Trophoblast cell (in vitro differentiated cells and primary cell): ENCODE data around the gene CR1L.
"Not testable (repeated sequence)": the region's sequence is repeated elsewhere in the genome, so short reads cannot be mapped to it uniquely, and the experiment has no call there.

Source experiments
- DNase-seq, 2 donors: peaks; one replicate each; pipeline ENCODE4 v3.0.0-alpha.2; 2016
- H2AFZ ChIP-seq: 2 replicates; pipeline ENCODE4 v1.6.1; 2013; ENCODE audit warnings: low read length, moderate library complexity, mild to moderate bottlenecking; ENCODE audit not compliant: insufficient read depth, poor library complexity
- H2AK5ac ChIP-seq: 2 replicates; pipeline ENCODE4 v1.6.1; 2013; ENCODE audit warnings: mild to moderate bottlenecking, low read length
- H2BK120ac ChIP-seq: 2 replicates; pipeline ENCODE4 v1.6.1; 2013; ENCODE audit warnings: low read length, mild to moderate bottlenecking, moderate library complexity; ENCODE audit not compliant: insufficient read depth, poor library complexity
- H2BK12ac ChIP-seq: 2 replicates; pipeline ENCODE4 v1.6.1; 2013; ENCODE audit warnings: mild to moderate bottlenecking, low read length, moderate library complexity
- H2BK5ac ChIP-seq: 2 replicates; pipeline ENCODE4 v1.6.1; 2013; ENCODE audit warnings: low read length, low read depth, moderate library complexity, mild to moderate bottlenecking; ENCODE audit not compliant: poor library complexity
- H3K14ac ChIP-seq: 2 replicates; pipeline ENCODE4 v1.6.1; 2013; ENCODE audit warnings: mild to moderate bottlenecking, low read length
- H3K18ac ChIP-seq: 2 replicates; pipeline ENCODE4 v1.6.1; 2013; ENCODE audit warnings: mild to moderate bottlenecking, low read length
- H3K23ac ChIP-seq: 2 replicates; pipeline ENCODE4 v1.6.1; 2013; ENCODE audit warnings: low read length
- H3K27ac ChIP-seq: 2 replicates; pipeline ENCODE4 v1.5.1; 2013; ENCODE audit warnings: low read depth, mild to moderate bottlenecking, inconsistent platforms, low read length, moderate library complexity
- H3K27me3 ChIP-seq: 2 replicates; pipeline ENCODE4 v1.6.1; 2013; ENCODE audit warnings: inconsistent platforms, mild to moderate bottlenecking, low read length, moderate library complexity; ENCODE audit not compliant: insufficient read depth
- H3K36me3 ChIP-seq, 2 experiments: 1 replicate in 1 of 2; 2 replicates in 1 of 2; pipeline ENCODE4 v1.6.1; 2013; ENCODE audit warnings: low read length in 2 of 2, mild to moderate bottlenecking in 2 of 2, moderate library complexity in 1 of 2; ENCODE audit not compliant: insufficient read depth in 2 of 2, control insufficient read depth in 1 of 2
- H3K4ac ChIP-seq: 2 replicates; pipeline ENCODE4 v1.6.1; 2013; ENCODE audit warnings: low read depth, mild to moderate bottlenecking, low read length, moderate library complexity
- H3K4me1 ChIP-seq, 2 experiments: 1 replicate in 1 of 2; 2 replicates in 1 of 2; pipeline ENCODE4 v1.6.1; 2013; ENCODE audit warnings: low read length in 2 of 2, mild to moderate bottlenecking in 2 of 2, moderate library complexity in 1 of 2; ENCODE audit not compliant: insufficient read depth in 2 of 2, control insufficient read depth in 1 of 2
- H3K4me2 ChIP-seq: 2 replicates; pipeline ENCODE4 v1.6.1; 2013; ENCODE audit warnings: inconsistent platforms, mild to moderate bottlenecking, low read length, moderate library complexity
- H3K4me3 ChIP-seq: 2 replicates; pipeline ENCODE4 v1.5.1; 2013; ENCODE audit warnings: mild to moderate bottlenecking, low read depth, low read length, inconsistent platforms
- H3K79me1 ChIP-seq: one replicate; pipeline ENCODE4 v1.6.1; 2013; ENCODE audit warnings: low read length
- H3K79me2 ChIP-seq: 2 replicates; pipeline ENCODE4 v1.6.1; 2013; ENCODE audit warnings: low read length, mild to moderate bottlenecking; ENCODE audit not compliant: control insufficient read depth, insufficient read depth, poor library complexity
- H3K9ac ChIP-seq: 2 replicates; pipeline ENCODE4 v1.6.1; 2013; ENCODE audit warnings: mild to moderate bottlenecking, low read length
- H3K9me3 ChIP-seq: 2 replicates; pipeline ENCODE4 v1.6.1; 2013; ENCODE audit warnings: low read depth, mild to moderate bottlenecking, control low read depth, inconsistent platforms, low read length; ENCODE audit not compliant: insufficient read depth
- H4K12ac ChIP-seq: 2 replicates; pipeline ENCODE4 v1.6.1; 2013; ENCODE audit warnings: low read depth, mild to moderate bottlenecking, low read length, moderate library complexity
- H4K8ac ChIP-seq: 2 replicates; pipeline ENCODE4 v1.6.1; 2013; ENCODE audit warnings: low read depth, mild to moderate bottlenecking, low read length, moderate library complexity
- H4K91ac ChIP-seq: one replicate; pipeline ENCODE4 v1.6.1; 2013; ENCODE audit warnings: low read depth, mild to moderate bottlenecking, low read length, moderate library complexity
- WGBS: extraction: QIAGEN DNeasy Blood & Tissue Kit; methylation state at CpG from one replicate; pipeline ENCODE4 v1.1.7; 2013; ENCODE audit warnings: missing lambda C conversion rate; ENCODE audit not compliant: insufficient read length, insufficient coverage; ENCODE audit errors: extremely low coverage; 5-methylcytosine and 5-hydroxymethylcytosine counted together

CR1L gene

GRCh38 chr1:207682872-207683434, 38.0 kb downstream of the CR1L start:
- H3K27ac ChIP-seq, H3K9ac ChIP-seq, H3K79me1 ChIP-seq, H3K18ac ChIP-seq, DNase-seq, H2AK5ac ChIP-seq, H2BK5ac ChIP-seq, H3K23ac ChIP-seq, H3K36me3 ChIP-seq, H3K4me2 ChIP-seq, H3K4me3 ChIP-seq, H2BK12ac ChIP-seq, H2BK120ac ChIP-seq, H4K8ac ChIP-seq, H3K4me1 ChIP-seq, H4K12ac ChIP-seq, H3K27me3 ChIP-seq, H3K9me3 ChIP-seq, H3K14ac ChIP-seq, H4K91ac ChIP-seq, H2AFZ ChIP-seq, H3K79me2 ChIP-seq, H3K4ac ChIP-seq: not testable (repeated sequence)
- WGBS: no CpG with 5 or more reads among the region's 6 CpGs

DNA sequence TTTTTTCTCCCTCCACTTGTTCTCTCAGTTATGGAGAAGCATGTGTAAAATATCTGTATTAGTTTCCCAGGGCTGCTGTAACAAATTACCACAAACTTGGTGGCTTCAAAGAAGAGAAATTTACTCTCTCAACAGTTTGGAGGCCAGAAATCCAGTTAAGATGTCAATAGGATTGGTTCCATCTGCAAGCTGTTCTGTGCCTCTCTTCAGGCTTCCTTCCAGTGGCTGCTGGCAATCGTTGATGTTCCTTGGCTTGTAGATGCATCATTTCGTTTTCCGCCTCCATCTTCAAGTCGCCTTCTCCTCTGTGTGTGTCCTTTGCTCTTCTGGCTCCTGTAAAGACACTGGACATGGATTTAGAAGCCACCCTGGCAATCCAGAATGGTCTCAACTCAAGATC, 45.6 kb downstream of the CR1L start:
- H2BK5ac ChIP-seq, H3K14ac ChIP-seq, H3K36me3 ChIP-seq, H3K4me2 ChIP-seq, H3K27me3 ChIP-seq, H4K12ac ChIP-seq, H4K8ac ChIP-seq, H2AFZ ChIP-seq, H2AK5ac ChIP-seq, H3K4ac ChIP-seq, H4K91ac ChIP-seq, H3K23ac ChIP-seq, H2BK120ac ChIP-seq, H3K79me2 ChIP-seq, H3K4me1 ChIP-seq, H3K18ac ChIP-seq, H3K79me1 ChIP-seq, H3K9ac ChIP-seq, H3K4me3 ChIP-seq, DNase-seq, H2BK12ac ChIP-seq, H3K27ac ChIP-seq, H3K9me3 ChIP-seq: not testable (repeated sequence)
- WGBS: no CpG with 5 or more reads among the region's 4 CpGs

GRCh38 chr1:207691010-207691409, 46.1 kb downstream of the CR1L start:
- Histone ChIP-seq H4K12ac (no peak overlapping the region), H3K4me3 (no peak overlapping the region), H3K79me1 (no peaks in the 10 kb centered on the region), H4K91ac (no peak overlapping the region), H2BK120ac (no peak overlapping the region), H2BK12ac (no peak overlapping the region), H3K79me2 (no peaks in the 10 kb centered on the region), H3K14ac (no peak overlapping the region), H3K27me3 (no peaks in the 10 kb centered on the region), H3K4me1 (no peaks in the 10 kb centered on the region), H2AK5ac (no peak overlapping the region), H3K23ac (no peak overlapping the region), H3K4me2 (no peak overlapping the region), H3K4ac (no peak overlapping the region), H3K36me3 (no peaks in the 10 kb centered on the region), H3K9ac (no peak overlapping the region), H3K18ac (no peak overlapping the region), H3K9me3 (no peaks in the 10 kb centered on the region), H3K27ac (no peak overlapping the region), H4K8ac (no peak overlapping the region), H2BK5ac (no peak overlapping the region), H2AFZ (no peak overlapping the region)
- DNase-seq: no peak

GRCh38 chr1:207691841-207692240, 46.9 kb downstream of the CR1L start:
- Histone ChIP-seq H4K91ac (no peak overlapping the region), H2AK5ac (no peak overlapping the region), H3K4ac (no peak overlapping the region), H3K27ac (no peak overlapping the region), H3K27me3 (no peaks in the 10 kb centered on the region), H3K4me1 (no peaks in the 10 kb centered on the region), H3K4me3 (no peak overlapping the region), H3K79me2 (no peaks in the 10 kb centered on the region), H4K8ac (no peak overlapping the region), H3K36me3 (no peaks in the 10 kb centered on the region), H3K18ac (no peak overlapping the region), H4K12ac (no peak overlapping the region), H3K9me3 (no peaks in the 10 kb centered on the region), H3K4me2 (no peak overlapping the region), H2AFZ (no peak overlapping the region), H3K79me1 (no peaks in the 10 kb centered on the region), H3K9ac (no peak overlapping the region), H2BK12ac (no peak overlapping the region), H2BK5ac (no peak overlapping the region), H3K23ac (no peak overlapping the region), H2BK120ac (no peak overlapping the region), H3K14ac (no peak overlapping the region)
- WGBS: no CpG with 5 or more reads among the region's 11 CpGs
- DNase-seq: peak in 1 of 2 donors; percentile 43
